Stimulated activated CD4-positive, alpha-beta T cell treated with anti-CD3 and anti-CD28 coated beads, Interleukin-12 subunit alpha, Interleukin-12 subunit beta, amount 100 ng/mL, for 4 hours (primary cell): ENCODE measurements around the gene ZFYVE27.

Experiments used
- DNase-seq: peaks from one replicate; pipeline ENCODE4 v3.0.0-alpha.2; 2020

ZFYVE27 gene

DNA sequence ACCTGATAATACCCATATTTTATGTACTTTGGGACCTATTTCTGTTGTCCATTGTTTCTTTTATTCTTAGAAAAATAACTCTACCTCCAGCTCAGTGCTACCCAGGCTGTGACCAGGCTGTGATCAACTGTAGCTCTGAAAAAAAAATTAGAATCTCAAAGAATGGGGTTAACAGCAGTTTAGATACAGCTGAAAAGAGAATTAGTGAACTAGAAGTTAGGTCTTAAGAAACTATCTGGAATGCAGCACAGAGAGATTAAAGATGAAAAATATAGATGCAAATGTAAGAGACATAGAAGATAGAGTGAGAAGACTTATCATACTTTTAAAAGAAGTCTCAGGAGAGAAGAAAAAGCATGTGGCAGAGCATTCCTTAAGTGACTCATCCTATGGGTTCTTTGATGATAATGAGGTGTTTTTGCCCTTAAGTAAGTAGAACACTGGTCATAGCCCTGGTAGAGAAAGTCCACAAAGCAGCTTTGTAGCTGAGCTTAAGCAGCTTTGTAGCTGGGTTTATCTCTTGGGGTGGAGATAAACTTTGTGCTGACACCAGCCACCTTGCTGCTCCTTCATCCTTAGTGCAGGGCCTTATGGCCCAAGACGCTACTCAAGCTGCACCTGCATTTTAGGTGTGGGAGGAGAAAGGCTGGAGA lies 62.2 kb downstream of the ZFYVE27 start:
- no peak for DNase-seq

DNA sequence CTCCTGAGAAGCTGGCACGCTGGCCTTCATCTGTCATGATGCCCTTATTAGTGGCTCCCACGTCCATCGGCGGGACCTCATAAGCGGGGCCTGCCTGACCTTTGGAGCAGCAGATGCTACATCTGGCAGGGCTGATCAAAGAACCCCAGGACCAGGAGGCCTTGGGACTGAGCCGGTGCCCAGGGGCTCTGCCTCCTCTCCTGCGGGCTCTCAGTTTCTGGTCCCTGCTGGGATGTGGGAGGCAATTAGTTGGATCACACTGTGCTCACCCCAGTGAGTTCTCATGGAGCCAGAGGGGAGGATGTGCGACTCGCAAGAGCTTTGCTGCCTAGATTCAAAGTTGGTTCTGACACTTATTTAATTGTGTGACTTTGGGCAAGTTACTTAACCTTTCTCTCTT lies 63.5 kb downstream of the ZFYVE27 start:
- DNase-seq = no peak

DNA sequence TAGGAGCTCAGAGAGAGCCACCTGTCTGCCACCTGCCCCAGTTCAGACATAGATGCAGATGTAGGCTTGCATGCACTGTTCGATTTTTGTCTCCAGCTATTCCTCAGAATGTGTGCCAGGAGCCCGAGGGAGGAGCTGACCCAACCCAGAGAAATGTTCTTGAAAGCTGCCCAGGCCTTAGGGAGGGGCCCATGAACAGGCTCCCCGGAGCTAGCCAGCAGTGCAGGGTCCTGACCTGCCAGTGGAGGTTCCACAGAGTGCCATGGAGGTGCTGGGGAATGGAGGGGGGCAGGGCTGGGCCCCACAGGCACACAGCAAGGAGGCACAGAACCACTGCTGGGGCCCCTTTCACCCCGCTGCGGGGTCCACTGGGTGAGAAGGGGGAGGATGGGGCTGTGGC lies 64.5 kb downstream of the ZFYVE27 start:
- no peak for DNase-seq

DNA sequence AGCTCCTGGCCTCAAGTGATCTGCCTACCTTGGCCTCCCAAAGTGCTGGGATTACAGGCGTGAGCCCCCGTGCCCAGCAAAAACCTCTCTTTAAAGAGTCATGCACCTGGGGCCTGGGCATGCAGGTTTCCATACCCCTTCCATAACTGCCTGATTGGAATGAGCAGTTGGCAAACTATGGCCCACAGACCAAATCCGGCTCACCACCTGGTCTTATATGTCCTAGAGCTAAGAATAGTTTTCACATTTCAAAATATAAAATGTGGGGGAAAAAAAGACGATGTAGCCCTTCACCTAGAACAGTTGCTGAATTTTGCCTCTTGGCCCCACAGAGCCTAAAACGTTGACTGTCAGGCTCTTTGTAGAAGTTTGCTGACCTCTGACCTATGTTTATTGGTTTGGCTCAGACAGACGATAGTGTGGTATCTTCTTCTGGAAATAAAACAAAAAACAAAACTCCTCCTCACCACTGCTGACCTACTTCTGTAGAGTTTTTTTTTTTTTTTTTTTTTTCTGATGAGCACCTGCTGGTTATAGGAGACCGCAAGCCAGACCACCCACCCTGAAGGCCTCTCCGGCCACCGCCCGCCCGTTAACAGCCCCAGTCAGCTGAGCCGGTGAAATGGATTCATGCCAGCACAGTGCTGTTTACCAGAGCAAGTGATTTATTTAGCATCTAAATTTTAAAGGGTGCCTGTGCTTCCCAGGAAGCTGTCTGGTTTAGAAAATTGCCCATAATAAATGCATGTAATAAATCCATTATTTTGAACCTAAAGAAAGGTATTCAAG lies 68.4 kb downstream of the ZFYVE27 start:
- no peak for DNase-seq

DNA sequence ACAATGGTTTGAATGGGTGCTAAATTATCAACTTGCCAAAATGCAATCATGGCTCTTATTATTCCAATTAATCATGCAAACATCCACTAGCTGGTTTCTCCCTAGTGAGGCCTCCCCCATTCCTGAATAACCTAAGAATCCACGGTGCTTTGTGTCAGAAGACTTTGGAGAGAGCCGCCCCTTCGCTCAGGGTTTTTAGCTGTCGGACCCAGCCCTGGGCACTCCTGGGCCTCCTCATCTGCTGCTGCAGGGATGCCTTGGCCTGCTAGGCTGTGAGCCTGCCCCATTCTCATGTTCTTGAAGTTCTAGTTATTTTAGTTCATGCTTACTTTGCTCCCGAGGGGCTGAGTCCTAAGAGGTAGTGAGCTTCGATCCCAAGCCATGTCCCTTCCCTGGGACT lies 69.0 kb downstream of the ZFYVE27 start:
- no peak for DNase-seq

DNA sequence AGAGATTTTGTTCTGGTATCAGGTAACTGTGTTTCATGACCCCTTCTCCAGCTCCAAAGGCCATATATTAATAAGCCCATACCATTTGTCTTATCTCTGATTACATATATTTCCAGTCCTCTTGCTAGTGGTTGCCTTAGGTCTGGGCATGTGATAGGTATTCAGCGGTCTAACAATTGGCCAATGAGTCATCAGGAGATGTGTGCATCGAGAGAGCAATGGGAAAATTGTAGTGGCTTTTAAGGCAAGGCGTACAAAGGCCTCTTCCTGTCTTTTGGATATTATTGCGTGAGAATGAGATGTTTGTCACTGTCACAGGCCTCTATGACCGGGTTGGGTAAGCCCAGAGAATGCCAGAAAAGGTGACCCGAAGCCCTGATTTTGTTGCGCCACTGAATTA lies 73.5 kb downstream of the ZFYVE27 start:
- no peak for DNase-seq
